ENCODE results near the gene TTC21B.
"Not testable (repeated sequence)": the region's sequence is repeated elsewhere in the genome, so short reads cannot be mapped to it uniquely, and the experiment has no call there.

Gene TTC21B

GRCh38 chr2:165886487-165887146 lies 67.0 kb downstream of the TTC21B start:
- no peak for DNase-seq (ENCODE audit: low read depth)

GRCh38 chr2:165877565-165878550 lies 75.7 kb downstream of the TTC21B start:
- no peak for DNase-seq (ENCODE audit: low read depth)

GRCh38 chr2:165876712-165877111 lies 76.9 kb downstream of the TTC21B start:
- DNase-seq (ENCODE audit: low read depth), result no peak

- DNase-seq (ENCODE audit: low read depth), result no peak
Measured at GRCh38 chr2:165876269-165876668, 77.3 kb downstream of the TTC21B start.

GRCh38 chr2:165874445-165875039 lies 79.0 kb downstream of the TTC21B start:
- DNase-seq (ENCODE audit: low read depth), result no peak

GRCh38 chr2:165872101-165872791 lies 81.3 kb downstream of the TTC21B start:
- DNase-seq (ENCODE audit: low read depth), result no peak

- no peak for DNase-seq (ENCODE audit: low read depth)
Measured at GRCh38 chr2:165871025-165871424, 82.6 kb downstream of the TTC21B start.

- DNase-seq (ENCODE audit: low read depth), result no peak
Measured at GRCh38 chr2:165870346-165870745, 83.2 kb downstream of the TTC21B start.

GRCh38 chr2:165868211-165868610 lies 85.4 kb downstream of the TTC21B start:
- DNase-seq (ENCODE audit: low read depth), result no peak

GRCh38 chr2:165864296-165864695 lies 89.3 kb downstream of the TTC21B start:
- no peak for DNase-seq (ENCODE audit: low read depth)

- no peak for DNase-seq (ENCODE audit: low read depth)
Measured at GRCh38 chr2:165863810-165864261, 89.7 kb downstream of the TTC21B start.

- not testable (repeated sequence) for DNase-seq (ENCODE audit: low read depth)
Measured at GRCh38 chr2:165861083-165861482, 92.5 kb downstream of the TTC21B start.

- DNase-seq (ENCODE audit: low read depth), result not testable (repeated sequence)
Measured at GRCh38 chr2:165859723-165860122, 93.9 kb downstream of the TTC21B start.

GRCh38 chr2:165857876-165858275 lies 95.7 kb downstream of the TTC21B start:
- DNase-seq (ENCODE audit: low read depth), result no peak

- no peak for DNase-seq (ENCODE audit: low read depth)
Measured at GRCh38 chr2:165852394-165852793, 101.2 kb downstream of the TTC21B start.

GRCh38 chr2:165847001-165847400 lies 106.6 kb downstream of the TTC21B start:
- DNase-seq (ENCODE audit: low read depth), result no peak

GRCh38 chr2:165846056-165846455 lies 107.5 kb downstream of the TTC21B start:
- no peak for DNase-seq (ENCODE audit: low read depth)

- DNase-seq (ENCODE audit: low read depth), result no peak
Measured at GRCh38 chr2:165844216-165844615, 109.4 kb downstream of the TTC21B start.

GRCh38 chr2:165843351-165843750 lies 110.2 kb downstream of the TTC21B start:
- DNase-seq (ENCODE audit: low read depth), result no peak

- DNase-seq (ENCODE audit: low read depth), result no peak
Measured at GRCh38 chr2:165840333-165840958, 113.1 kb downstream of the TTC21B start.

- DNase-seq (ENCODE audit: low read depth), result no peak
Measured at GRCh38 chr2:165839610-165840009, 114.0 kb downstream of the TTC21B start.

- no peak for DNase-seq (ENCODE audit: low read depth)
Measured at GRCh38 chr2:165837122-165837521, 116.5 kb downstream of the TTC21B start.
